ENCODE measurements around the gene SLC18A3.

Gene SLC18A3

DNA sequence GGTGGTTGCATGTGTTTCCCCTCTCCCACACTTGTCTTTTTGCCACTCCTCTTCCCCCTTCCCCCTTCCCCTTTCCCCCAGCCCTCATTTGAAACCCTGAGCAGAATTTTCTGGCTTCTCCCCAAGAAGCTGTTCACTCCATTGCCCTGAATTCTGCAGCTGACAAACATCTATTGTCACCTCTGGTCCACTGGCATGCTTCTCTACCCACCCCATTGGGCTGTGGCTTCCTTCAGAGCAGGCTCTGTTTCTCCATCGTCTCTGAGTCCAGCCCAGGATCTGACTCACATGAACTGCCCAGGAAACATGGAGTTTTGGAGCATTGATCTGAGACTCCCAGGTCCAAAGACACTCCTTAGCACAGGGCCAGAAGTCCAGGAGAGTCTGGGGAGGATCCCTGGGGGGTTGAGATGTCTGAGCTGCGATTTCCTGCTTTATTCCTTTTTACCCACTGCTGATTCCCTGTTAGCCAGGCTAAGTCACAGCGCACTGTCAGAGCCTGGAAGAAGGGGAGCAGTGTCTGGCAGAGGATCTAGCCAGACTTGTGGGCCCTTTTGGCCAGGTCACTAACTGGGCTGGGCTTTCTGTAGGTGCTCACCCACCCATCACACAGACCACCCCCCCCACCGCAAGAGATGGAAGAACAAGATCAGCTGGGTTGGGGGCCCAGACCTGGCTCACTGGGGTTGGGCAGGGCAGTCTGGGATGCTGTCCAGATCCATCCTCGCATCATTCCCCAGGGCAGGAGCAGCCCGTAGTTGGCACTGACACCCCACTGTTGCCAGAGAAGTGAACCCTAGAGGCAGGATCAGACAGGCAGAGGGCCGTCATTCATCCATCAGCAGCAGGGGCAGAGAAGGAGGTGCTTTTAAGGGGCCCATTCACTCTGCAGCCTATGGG, 7.3 kb downstream of the SLC18A3 start:
- H3K9me3 ChIP-seq (ENCODE audit: control insufficient read depth in 1 of 2, low read length in 2 of 2), result no peaks in the 10 kb centered on the region
- no peaks in the 10 kb centered on the region for H3K4me1 ChIP-seq (ENCODE audit: control insufficient read depth in 1 of 2, insufficient read depth in 2 of 2, low read length in 2 of 2)
- H3K4me3 ChIP-seq (ENCODE audit: low read depth in 1 of 2, low read length in 2 of 2), result no peak overlapping the region
- H3K27me3 ChIP-seq (ENCODE audit: control insufficient read depth in 1 of 2, insufficient read depth in 2 of 2, low read length in 2 of 2), result peaks cover 36 to 47% of the 10 kb centered on the region in 2 donors
- no peak overlapping the region for H3K27ac ChIP-seq (ENCODE audit: low read depth, low read length)
- no peaks in the 10 kb centered on the region for H3K36me3 ChIP-seq (ENCODE audit: control insufficient read depth in 1 of 2, insufficient read depth in 2 of 2, low read length in 2 of 2)
- no peak overlapping the region for H3K9ac ChIP-seq (ENCODE audit: low read depth in 1 of 2, low read length in 2 of 2)

- Histone ChIP-seq H3K9ac (ENCODE audit: low read depth in 1 of 2, low read length in 2 of 2) (no peak overlapping the region), H3K4me1 (ENCODE audit: control insufficient read depth in 1 of 2, insufficient read depth in 2 of 2, low read length in 2 of 2) (no peaks in the 10 kb centered on the region), H3K27ac (ENCODE audit: low read depth, low read length) (no peak overlapping the region), H3K4me3 (ENCODE audit: low read depth in 1 of 2, low read length in 2 of 2) (no peak overlapping the region), H3K36me3 (ENCODE audit: control insufficient read depth in 1 of 2, insufficient read depth in 2 of 2, low read length in 2 of 2) (no peaks in the 10 kb centered on the region), H3K27me3 (ENCODE audit: control insufficient read depth in 1 of 2, insufficient read depth in 2 of 2, low read length in 2 of 2) (peaks cover 23 to 32% of the 10 kb centered on the region in 2 donors), H3K9me3 (ENCODE audit: control insufficient read depth in 1 of 2, low read length in 2 of 2) (no peaks in the 10 kb centered on the region)
Measured at GRCh38 chr10:49618821-49619220, 8.7 kb downstream of the SLC18A3 start.

- no peaks in the 10 kb centered on the region for H3K4me1 ChIP-seq (ENCODE audit: control insufficient read depth in 1 of 2, insufficient read depth in 2 of 2, low read length in 2 of 2)
- no peaks in the 10 kb centered on the region for H3K9me3 ChIP-seq (ENCODE audit: control insufficient read depth in 1 of 2, low read length in 2 of 2)
- H3K36me3 ChIP-seq (ENCODE audit: control insufficient read depth in 1 of 2, insufficient read depth in 2 of 2, low read length in 2 of 2), result no peaks in the 10 kb centered on the region
- no peak overlapping the region for H3K4me3 ChIP-seq (ENCODE audit: low read depth in 1 of 2, low read length in 2 of 2)
- no peak overlapping the region for H3K9ac ChIP-seq (ENCODE audit: low read depth in 1 of 2, low read length in 2 of 2)
- H3K27me3 ChIP-seq (ENCODE audit: control insufficient read depth in 1 of 2, insufficient read depth in 2 of 2, low read length in 2 of 2), result peaks cover 21 to 26% of the 10 kb centered on the region in 2 donors
- no peak overlapping the region for H3K27ac ChIP-seq (ENCODE audit: low read depth, low read length)
Measured at GRCh38 chr10:49619613-49620012, 9.5 kb downstream of the SLC18A3 start.

DNA sequence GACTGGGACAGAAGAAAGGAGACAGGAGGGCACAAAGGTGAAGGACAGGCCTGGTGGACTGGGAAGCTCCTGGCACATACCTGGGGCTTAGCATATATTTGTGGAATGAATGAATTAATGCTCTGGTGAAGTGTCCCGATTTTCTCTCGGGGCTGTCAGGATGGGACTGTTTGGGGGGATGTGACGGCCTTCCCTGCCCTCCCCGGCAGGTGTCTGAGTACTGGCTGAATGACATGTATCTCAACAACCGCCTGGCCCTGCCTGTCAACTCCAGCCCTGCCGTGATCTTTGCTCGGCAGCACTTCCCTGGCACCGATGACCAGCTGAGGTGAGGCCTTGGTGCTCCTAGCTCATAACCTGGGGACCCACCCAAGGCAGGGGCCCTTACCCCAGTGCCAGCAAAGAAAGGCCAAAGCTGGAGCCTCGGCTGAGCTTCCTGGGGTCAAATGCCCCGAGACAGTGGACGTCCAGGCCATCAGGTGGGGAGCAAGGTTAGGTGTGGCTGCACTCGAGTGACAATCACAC, 10.2 kb downstream of the SLC18A3 start:
- Histone ChIP-seq H3K27me3 (ENCODE audit: control insufficient read depth in 1 of 2, insufficient read depth in 2 of 2, low read length in 2 of 2) (peaks cover 17 to 18% of the 10 kb centered on the region in 2 donors), H3K4me3 (ENCODE audit: low read depth in 1 of 2, low read length in 2 of 2) (no peak overlapping the region), H3K27ac (ENCODE audit: low read depth, low read length) (no peak overlapping the region), H3K4me1 (ENCODE audit: control insufficient read depth in 1 of 2, insufficient read depth in 2 of 2, low read length in 2 of 2) (no peaks in the 10 kb centered on the region), H3K9ac (ENCODE audit: low read depth in 1 of 2, low read length in 2 of 2) (no peak overlapping the region), H3K36me3 (ENCODE audit: control insufficient read depth in 1 of 2, insufficient read depth in 2 of 2, low read length in 2 of 2) (no peaks in the 10 kb centered on the region), H3K9me3 (ENCODE audit: control insufficient read depth in 1 of 2, low read length in 2 of 2) (no peaks in the 10 kb centered on the region)

DNA sequence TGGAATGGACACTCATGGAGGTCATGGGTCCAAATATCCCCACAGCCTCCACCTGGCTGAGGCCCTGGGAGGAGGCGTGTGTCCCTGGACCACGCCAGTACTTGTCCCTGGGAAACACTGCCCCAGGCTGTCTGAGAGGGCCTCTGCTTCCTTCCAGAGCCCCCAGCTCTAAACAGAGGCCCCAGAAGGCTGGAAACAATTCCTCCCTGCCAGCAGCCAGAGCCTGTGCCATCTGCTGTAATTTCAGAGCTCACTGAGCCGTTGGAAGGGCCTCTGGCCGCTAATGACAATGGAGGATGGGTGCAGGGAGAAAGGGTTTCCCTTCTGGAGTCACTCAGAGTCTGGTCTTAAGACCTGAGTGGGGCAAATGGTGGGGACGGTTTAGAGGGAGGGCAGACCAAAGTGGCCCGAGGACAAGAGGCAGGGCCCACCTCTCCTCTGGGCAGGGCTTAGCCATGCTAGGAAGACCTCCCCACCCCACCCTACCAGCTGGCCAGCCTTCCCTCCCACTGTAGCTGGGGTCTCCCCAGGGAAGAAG, 10.8 kb downstream of the SLC18A3 start:
- Histone ChIP-seq H3K36me3 (ENCODE audit: control insufficient read depth in 1 of 2, insufficient read depth in 2 of 2, low read length in 2 of 2) (no peaks in the 10 kb centered on the region), H3K27ac (ENCODE audit: low read depth, low read length) (no peak overlapping the region), H3K9me3 (ENCODE audit: control insufficient read depth in 1 of 2, low read length in 2 of 2) (no peaks in the 10 kb centered on the region), H3K27me3 (ENCODE audit: control insufficient read depth in 1 of 2, insufficient read depth in 2 of 2, low read length in 2 of 2) (peaks cover 12 to 13% of the 10 kb centered on the region in 2 donors), H3K4me3 (ENCODE audit: low read depth in 1 of 2, low read length in 2 of 2) (no peak overlapping the region), H3K9ac (ENCODE audit: low read depth in 1 of 2, low read length in 2 of 2) (no peak overlapping the region), H3K4me1 (ENCODE audit: control insufficient read depth in 1 of 2, insufficient read depth in 2 of 2, low read length in 2 of 2) (no peaks in the 10 kb centered on the region)

DNA sequence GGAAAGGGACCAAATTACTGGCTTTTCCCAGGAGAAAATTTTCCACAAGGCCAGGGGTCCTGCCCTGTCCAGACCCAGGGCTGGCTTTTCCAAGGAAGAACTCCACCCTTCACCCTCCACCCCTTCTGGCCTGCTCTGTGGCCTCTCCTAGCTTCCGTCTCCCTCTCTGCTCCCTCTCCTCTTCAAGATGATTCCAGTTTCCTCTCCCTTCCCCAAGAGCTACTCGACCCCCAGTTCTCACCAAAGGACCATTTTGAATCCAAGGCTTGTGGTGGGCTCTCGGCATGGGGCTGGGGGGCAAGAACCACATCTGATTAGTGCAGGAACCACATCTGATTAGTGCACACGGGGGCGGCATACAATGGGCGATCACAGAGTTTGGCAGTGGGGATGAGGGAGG, 11.5 kb downstream of the SLC18A3 start:
- H3K27ac ChIP-seq (ENCODE audit: low read depth, low read length), result no peak overlapping the region
- H3K9me3 ChIP-seq (ENCODE audit: control insufficient read depth in 1 of 2, low read length in 2 of 2), result no peaks in the 10 kb centered on the region
- H3K4me1 ChIP-seq (ENCODE audit: control insufficient read depth in 1 of 2, insufficient read depth in 2 of 2, low read length in 2 of 2), result no peaks in the 10 kb centered on the region
- no peak overlapping the region for H3K4me3 ChIP-seq (ENCODE audit: low read depth in 1 of 2, low read length in 2 of 2)
- H3K36me3 ChIP-seq (ENCODE audit: control insufficient read depth in 1 of 2, insufficient read depth in 2 of 2, low read length in 2 of 2), result no peaks in the 10 kb centered on the region
- no peak overlapping the region for H3K9ac ChIP-seq (ENCODE audit: low read depth in 1 of 2, low read length in 2 of 2)
- peaks cover 10% of the 10 kb centered on the region in 2 donors for H3K27me3 ChIP-seq (ENCODE audit: control insufficient read depth in 1 of 2, insufficient read depth in 2 of 2, low read length in 2 of 2)

GRCh38 chr10:49622426-49623425, 12.6 kb downstream of the SLC18A3 start:
- H3K9ac ChIP-seq (ENCODE audit: low read depth in 1 of 2, low read length in 2 of 2), result no peak overlapping the region
- no peaks in the 10 kb centered on the region for H3K9me3 ChIP-seq (ENCODE audit: control insufficient read depth in 1 of 2, low read length in 2 of 2)
- no peak overlapping the region for H3K4me3 ChIP-seq (ENCODE audit: low read depth in 1 of 2, low read length in 2 of 2)
- no peaks in the 10 kb centered on the region for H3K4me1 ChIP-seq (ENCODE audit: control insufficient read depth in 1 of 2, insufficient read depth in 2 of 2, low read length in 2 of 2)
- H3K27ac ChIP-seq (ENCODE audit: low read depth, low read length), result no peak overlapping the region
- no peaks in the 10 kb centered on the region for H3K36me3 ChIP-seq (ENCODE audit: control insufficient read depth in 1 of 2, insufficient read depth in 2 of 2, low read length in 2 of 2)
- peaks cover 3 to 5% of the 10 kb centered on the region in 2 donors for H3K27me3 ChIP-seq (ENCODE audit: control insufficient read depth in 1 of 2, insufficient read depth in 2 of 2, low read length in 2 of 2)

GRCh38 chr10:49624629-49625028, 14.5 kb downstream of the SLC18A3 start:
- H3K27ac ChIP-seq (ENCODE audit: low read depth, low read length), result no peak overlapping the region
- H3K9me3 ChIP-seq (ENCODE audit: control insufficient read depth in 1 of 2, low read length in 2 of 2), result no peaks in the 10 kb centered on the region
- no peak overlapping the region for H3K4me3 ChIP-seq (ENCODE audit: low read depth in 1 of 2, low read length in 2 of 2)
- no peak overlapping the region for H3K9ac ChIP-seq (ENCODE audit: low read depth in 1 of 2, low read length in 2 of 2)
- no peaks in the 10 kb centered on the region for H3K4me1 ChIP-seq (ENCODE audit: control insufficient read depth in 1 of 2, insufficient read depth in 2 of 2, low read length in 2 of 2)
- no peaks in the 10 kb centered on the region for H3K36me3 ChIP-seq (ENCODE audit: control insufficient read depth in 1 of 2, insufficient read depth in 2 of 2, low read length in 2 of 2)
- H3K27me3 ChIP-seq (ENCODE audit: control insufficient read depth in 1 of 2, insufficient read depth in 2 of 2, low read length in 2 of 2), result no peaks in the 10 kb centered on the region

GRCh38 chr10:49625411-49625810, 15.3 kb downstream of the SLC18A3 start:
- Histone ChIP-seq H3K9me3 (ENCODE audit: control insufficient read depth in 1 of 2, low read length in 2 of 2) (no peaks in the 10 kb centered on the region), H3K4me3 (ENCODE audit: low read depth in 1 of 2, low read length in 2 of 2) (no peak overlapping the region), H3K36me3 (ENCODE audit: control insufficient read depth in 1 of 2, insufficient read depth in 2 of 2, low read length in 2 of 2) (no peaks in the 10 kb centered on the region), H3K9ac (ENCODE audit: low read depth in 1 of 2, low read length in 2 of 2) (no peak overlapping the region), H3K4me1 (ENCODE audit: control insufficient read depth in 1 of 2, insufficient read depth in 2 of 2, low read length in 2 of 2) (no peaks in the 10 kb centered on the region), H3K27ac (ENCODE audit: low read depth, low read length) (no peak overlapping the region), H3K27me3 (ENCODE audit: control insufficient read depth in 1 of 2, insufficient read depth in 2 of 2, low read length in 2 of 2) (no peaks in the 10 kb centered on the region)

Measured in duodenal mucosa (tissue), 2 donors.